ENCODE measurements around the gene CYP2W1.

CYP2W1 gene

DNA sequence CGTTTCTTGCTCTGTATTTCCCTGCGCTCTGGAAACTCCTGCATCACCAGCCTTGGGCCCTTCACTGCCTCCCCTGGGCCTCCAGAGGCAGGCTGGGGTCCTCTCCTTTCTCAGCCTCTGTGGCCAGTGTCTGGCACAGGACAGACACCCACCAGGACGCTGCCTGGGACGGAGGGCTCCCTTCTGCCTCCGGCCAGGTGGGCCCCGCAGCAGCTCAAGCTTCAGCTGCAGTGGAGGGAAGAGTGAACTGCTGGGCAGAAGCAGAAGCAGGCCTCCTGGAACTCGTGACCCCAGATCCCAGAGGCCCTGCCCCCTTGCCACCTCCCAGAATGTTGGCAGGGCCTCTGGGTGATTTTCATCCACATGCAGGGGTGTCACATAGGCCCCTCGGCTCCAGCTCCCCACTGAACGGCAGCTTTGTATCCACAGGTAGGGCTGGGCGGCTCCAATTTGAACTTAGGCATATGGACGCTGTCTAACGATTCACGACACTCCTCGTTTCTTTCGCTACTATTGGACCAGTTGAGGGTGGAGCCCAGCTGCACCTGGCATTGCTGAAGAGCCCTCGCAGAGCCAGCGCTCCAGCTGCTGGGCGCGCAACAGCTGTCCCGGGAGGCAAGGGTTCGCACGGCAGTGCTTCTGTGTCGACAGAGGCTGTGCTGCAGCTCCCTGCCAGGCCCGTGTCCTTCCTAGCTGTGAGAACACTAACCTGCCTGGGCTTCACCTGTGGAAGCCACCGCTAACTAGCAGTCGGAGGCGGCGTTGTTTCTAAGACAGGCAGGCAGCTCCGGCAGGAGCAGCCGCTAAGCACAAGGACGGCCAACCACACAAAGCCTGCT lies 43.0 kb downstream of the CYP2W1 start:
- Mint-ChIP-seq H3K4me3 (peak overlapping the region; percentile 56), H3K27me3 (no peaks in the 10 kb centered on the region), H3K9me3 (no peaks in the 10 kb centered on the region), H3K4me1 (peaks cover 42% of the 10 kb centered on the region), H3K36me3 (ENCODE audit: insufficient read depth) (peaks cover 13% of the 10 kb centered on the region), H3K27ac (ENCODE audit: low read depth) (no peak overlapping the region)
- ATAC-seq (replicated peaks; ENCODE audit: extremely low read depth, poor library complexity, severe bottlenecking) (no peak), DNase-seq (ENCODE audit: low spot score in 2 of 2) (no peak)

DNA sequence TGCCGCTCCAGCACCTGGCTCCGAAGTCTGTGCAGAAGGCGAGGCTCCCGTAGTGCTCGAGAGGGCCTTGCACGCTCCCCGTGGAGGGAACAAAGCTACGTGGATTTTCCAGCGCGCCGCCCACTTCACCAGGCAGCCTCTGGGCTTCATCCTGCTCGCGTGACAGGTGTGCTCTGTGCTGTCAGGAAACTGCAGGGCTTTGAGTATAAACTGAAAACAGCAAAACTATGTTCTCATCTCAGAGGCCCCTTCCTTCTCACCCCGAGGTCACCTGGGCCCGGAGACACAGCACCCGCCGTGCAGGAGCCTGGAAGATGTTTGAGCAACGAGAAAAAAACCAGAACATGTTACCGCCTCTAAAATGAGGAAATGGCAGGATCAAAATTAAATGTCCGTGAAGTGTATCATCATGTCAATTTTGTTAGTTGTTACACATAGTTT lies 43.8 kb downstream of the CYP2W1 start:
- DNase-seq (ENCODE audit: low spot score in 2 of 2) (no peak), ATAC-seq (replicated peaks; ENCODE audit: extremely low read depth, poor library complexity, severe bottlenecking) (no peak)
- Mint-ChIP-seq H3K4me1 (peaks cover 45% of the 10 kb centered on the region), H3K4me3 (peak overlapping the region; percentile 56), H3K27ac (ENCODE audit: low read depth) (peak overlapping the region; percentile 22), H3K9me3 (no peaks in the 10 kb centered on the region), H3K27me3 (no peaks in the 10 kb centered on the region), H3K36me3 (ENCODE audit: insufficient read depth) (peaks cover 11% of the 10 kb centered on the region)

DNA sequence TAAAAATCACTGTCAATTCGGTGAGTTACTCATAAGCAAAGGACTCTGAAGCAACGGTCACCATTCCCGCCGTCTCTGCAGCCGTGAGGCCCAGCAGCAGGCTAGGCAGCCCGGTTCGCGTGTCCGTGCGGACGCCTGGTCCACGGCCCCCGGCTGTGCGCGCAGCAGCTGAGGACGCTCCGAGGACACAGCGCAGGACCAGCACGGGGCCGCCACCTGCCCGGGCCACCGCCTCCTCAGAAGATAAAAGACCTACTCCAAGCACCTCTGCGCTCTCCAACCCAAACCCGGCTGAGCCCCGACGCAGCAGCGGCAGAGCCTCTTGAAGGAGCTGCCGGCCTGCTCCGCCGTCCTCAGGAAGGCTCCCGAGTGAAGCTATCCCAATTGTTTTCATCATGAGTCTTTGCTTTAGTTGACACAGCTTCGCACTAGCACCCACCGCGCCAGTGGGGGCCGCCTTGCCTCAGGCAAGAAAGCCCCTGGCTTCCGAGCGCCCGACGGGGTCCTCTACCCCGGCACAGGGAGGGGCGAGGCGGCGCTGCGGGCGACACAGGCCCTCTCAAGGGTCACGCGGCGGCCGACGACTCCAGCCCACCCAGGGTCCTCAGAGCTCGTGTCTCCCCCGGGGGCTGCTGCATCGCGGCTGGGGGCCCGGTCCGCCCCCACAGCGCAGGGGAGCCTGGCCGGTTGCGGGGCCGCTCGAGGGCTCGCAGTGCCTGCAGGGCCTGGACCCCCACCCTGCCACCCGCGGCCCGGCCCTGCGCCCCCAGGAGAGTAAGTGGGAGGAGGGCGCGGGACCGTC lies 44.5 kb downstream of the CYP2W1 start:
- Mint-ChIP-seq H3K27me3 (no peaks in the 10 kb centered on the region), H3K9me3 (no peaks in the 10 kb centered on the region), H3K4me1 (peaks cover 45% of the 10 kb centered on the region), H3K27ac (ENCODE audit: low read depth) (peak overlapping the region; percentile 22), H3K36me3 (ENCODE audit: insufficient read depth) (peaks cover 10% of the 10 kb centered on the region), H3K4me3 (peak overlapping the region; percentile 56)
- no peak for DNase-seq (ENCODE audit: low spot score in 2 of 2)
- ATAC-seq (replicated peaks; ENCODE audit: extremely low read depth, poor library complexity, severe bottlenecking): no peak

DNA sequence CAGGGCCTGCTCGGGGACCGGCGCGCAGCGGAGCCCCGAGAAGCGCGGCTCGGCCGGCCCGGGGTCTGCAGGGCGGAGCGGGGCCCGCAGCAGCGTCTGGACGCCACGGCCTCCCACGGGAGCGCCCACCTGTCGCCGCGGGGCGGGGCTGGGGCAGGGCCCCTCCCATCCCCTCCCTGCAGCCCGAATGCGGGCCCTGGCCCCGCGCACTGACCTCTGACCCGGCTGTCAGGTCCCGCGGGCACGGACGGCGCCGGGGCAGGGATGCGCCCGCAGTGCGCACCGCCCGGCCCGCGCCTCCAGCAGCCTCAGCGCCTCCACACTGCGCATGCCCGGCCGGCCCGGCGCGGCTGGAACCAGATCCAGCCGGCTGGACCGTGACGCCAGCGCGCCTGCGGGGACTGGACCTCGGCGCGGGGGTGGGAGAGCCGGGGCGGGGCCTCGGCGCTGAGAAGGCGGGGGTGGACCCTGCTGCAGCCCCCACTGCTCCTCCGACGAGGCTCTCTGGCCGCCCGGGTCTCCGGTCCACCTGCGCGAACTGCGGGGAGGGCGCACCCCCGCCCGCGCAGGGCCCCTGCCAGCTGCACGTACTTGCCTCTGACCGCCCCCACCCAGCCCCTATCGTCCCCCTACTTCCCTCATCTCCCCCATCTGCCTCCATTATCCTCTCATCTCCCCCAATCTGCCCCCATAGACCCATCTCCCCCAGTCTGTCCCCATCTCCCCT lies 45.2 kb downstream of the CYP2W1 start:
- Mint-ChIP-seq H3K27ac (ENCODE audit: low read depth) (peak overlapping the region; percentile 51), H3K4me1 (peaks cover 52% of the 10 kb centered on the region), H3K4me3 (peak overlapping the region; percentile 74)

DNA sequence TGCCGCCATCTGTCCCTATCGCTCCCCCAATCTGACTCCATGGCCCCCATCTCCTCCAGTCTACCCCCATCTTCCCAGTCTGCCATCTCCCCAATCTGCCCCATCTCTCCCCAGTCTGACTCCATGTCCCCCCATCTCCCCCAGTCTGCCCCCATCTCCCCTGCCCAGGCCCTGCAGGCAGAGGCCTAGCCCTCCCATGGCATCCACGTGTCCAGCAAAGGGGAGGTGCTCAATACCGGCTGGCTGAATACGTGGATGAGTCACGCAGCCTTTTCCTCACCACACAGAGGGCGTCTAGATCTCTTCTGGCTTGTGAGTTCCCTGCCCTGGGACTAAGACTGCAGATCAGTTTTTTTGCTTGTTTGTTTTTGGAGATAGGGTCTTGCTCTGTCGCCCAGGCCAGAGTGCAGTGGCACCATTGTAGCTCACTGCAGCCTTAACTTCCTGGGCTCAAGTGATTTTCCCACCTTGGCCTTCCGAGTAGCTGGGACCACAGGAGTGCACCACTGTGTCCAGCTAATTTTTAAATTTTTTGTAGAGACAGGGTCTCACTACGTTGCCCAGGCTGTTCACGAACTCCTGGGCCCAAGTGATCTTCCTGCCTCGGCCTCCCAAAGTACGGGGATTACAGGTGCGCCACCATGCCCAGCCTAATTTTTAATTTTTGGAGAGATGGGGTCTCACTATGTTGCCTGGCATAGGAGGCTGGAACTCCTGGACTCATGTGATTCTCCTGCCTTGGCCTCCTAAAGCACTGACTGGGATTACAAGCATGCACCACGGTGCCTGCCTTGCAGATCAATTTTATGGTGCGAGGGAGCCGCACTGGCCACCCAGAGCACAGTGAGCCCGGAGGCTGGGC lies 46.0 kb downstream of the CYP2W1 start:
- peaks cover 53% of the 10 kb centered on the region for H3K4me1 Mint-ChIP-seq
- peak overlapping the region; percentile 51 for H3K27ac Mint-ChIP-seq (ENCODE audit: low read depth)
- no peaks in the 10 kb centered on the region for H3K9me3 Mint-ChIP-seq
- peak overlapping the region; percentile 74 for H3K4me3 Mint-ChIP-seq
- DNase-seq (ENCODE audit: low spot score in 2 of 2) (peak in 1 of 2 donors; percentile 26), ATAC-seq (replicated peaks; ENCODE audit: extremely low read depth, poor library complexity, severe bottlenecking) (peak; percentile 57)
- no peaks in the 10 kb centered on the region for H3K27me3 Mint-ChIP-seq
- peaks cover 9% of the 10 kb centered on the region for H3K36me3 Mint-ChIP-seq (ENCODE audit: insufficient read depth)

More for the DNA sequence above, 45.2 kb downstream of the CYP2W1 start:
- DNase-seq (ENCODE audit: low spot score in 2 of 2) (peak; percentile 53 to 74), ATAC-seq (replicated peaks; ENCODE audit: extremely low read depth, poor library complexity, severe bottlenecking) (peak; percentile 82)
- Mint-ChIP-seq H3K9me3 (no peaks in the 10 kb centered on the region), H3K27me3 (no peaks in the 10 kb centered on the region), H3K36me3 (ENCODE audit: insufficient read depth) (peaks cover 9% of the 10 kb centered on the region)

DNA sequence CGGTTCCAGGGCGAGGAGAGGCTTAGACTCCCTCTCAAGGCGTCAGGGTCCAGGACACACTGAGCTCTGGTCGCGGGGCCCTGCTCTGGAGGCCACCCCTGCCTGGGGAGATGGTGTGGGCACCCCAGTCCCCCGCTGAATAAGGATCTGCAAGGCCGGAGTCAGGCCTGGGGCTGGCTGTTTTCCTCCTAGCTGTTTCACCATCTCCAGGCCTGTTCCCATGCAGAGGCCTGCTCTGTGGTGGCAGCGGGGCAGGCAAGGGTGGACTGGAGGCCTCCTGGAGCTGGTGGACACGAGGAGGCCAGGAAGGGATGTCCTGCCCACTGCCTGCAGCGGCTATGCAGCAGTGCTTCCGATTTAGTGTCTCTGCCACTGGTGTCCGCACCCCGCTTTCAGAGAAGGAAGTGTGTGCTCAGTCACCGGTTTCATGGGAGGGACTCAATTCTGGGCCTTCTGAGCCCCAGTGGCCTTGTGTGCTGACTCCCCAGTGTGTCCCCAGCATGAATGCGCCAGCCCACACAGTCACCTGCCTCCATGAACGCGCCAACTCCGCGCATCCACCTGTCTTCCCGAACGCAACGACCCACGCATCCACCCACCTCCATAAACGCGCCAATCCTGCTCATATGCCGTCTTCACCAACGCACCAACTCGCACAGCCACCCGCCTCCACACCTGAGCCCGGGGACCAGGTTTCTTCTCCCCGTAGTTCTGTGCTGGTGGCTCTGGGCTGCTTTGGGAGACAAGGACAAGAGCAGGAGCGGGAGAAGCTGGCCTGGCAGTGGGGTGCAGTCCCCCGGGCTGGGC lies 46.9 kb downstream of the CYP2W1 start:
- Mint-ChIP-seq H3K27ac (ENCODE audit: low read depth) (peak overlapping the region; percentile 44), H3K9me3 (no peaks in the 10 kb centered on the region), H3K27me3 (no peaks in the 10 kb centered on the region), H3K36me3 (ENCODE audit: insufficient read depth) (peaks cover 7% of the 10 kb centered on the region), H3K4me1 (peaks cover 52% of the 10 kb centered on the region), H3K4me3 (peak overlapping the region; percentile 34)
- DNase-seq (ENCODE audit: low spot score in 2 of 2) (no peak), ATAC-seq (replicated peaks; ENCODE audit: extremely low read depth, poor library complexity, severe bottlenecking) (no peak)

DNA sequence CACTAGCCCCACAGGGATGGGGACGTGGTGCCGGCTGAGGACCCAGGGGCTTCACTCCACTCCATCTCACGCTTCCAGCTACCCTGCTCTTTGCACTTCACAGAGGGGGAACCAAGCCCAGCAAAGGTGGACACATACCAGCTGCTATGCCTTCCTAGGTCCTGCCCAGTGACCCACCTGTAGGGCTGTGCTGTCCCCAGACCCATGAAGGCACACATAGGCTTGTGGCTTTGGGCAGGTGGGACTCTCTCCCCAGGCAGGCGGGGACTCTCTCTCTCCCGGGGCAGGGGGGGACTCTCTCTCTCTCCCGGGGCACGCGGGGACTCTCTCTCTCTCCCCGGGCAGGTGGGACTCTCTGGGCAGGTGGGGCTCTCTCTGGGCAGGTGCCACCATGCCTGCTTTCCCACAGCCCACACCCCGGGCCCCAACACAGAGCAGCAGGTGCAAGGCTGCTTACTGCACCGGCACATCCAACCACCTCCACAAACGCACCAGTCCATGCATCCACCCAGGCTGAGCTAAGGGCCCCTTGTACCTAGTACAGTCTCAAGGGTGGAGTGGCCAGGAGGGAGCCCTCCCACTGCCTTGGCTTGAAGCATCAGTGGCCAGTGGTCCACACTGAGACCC lies 47.6 kb downstream of the CYP2W1 start:
- Mint-ChIP-seq H3K27ac (ENCODE audit: low read depth) (peak overlapping the region; percentile 44), H3K36me3 (ENCODE audit: insufficient read depth) (peaks cover 7% of the 10 kb centered on the region), H3K9me3 (no peaks in the 10 kb centered on the region), H3K4me3 (peak overlapping the region; percentile 50), H3K27me3 (no peaks in the 10 kb centered on the region), H3K4me1 (peaks cover 52% of the 10 kb centered on the region)
- no peak for ATAC-seq (replicated peaks; ENCODE audit: extremely low read depth, poor library complexity, severe bottlenecking)
- DNase-seq (ENCODE audit: low spot score in 2 of 2): no peak

DNA sequence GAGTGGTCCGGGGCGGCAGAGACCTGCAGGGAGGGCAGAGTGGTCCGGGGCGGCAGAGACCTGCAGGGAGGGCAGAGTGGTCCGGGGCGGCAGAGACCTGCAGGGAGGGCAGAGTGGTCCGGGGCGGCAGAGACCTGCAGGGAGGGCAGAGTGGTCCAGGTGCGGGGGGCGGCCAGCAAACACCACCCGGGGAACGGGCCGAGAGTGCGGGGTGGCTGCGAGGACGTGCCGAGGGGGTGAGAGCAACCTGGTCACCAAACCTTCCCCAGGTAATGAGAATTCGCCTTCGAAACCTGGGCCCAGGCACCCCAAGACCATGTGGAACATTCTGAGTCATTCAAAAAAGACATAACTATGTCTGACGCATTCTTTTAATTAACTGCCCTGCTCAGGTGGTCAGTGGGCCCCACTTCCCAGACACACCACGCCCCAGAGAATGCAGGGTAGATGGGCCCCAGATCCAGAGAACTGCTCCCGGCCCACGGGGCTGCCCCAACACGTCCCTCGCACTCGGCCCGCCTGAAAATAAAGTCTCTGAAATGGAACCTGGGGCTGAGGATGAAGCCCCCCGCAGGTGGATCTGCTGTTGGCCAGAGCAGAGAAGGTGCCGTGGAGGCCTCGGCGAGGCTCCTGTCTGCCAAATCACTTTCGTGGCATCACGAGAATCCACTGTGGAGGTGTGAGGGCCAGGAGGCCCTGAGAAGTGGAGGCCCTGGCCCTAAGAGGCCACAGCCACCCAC lies 48.9 kb downstream of the CYP2W1 start:
- H3K4me3 Mint-ChIP-seq: no peak overlapping the region
- peaks cover 2% of the 10 kb centered on the region for H3K36me3 Mint-ChIP-seq (ENCODE audit: insufficient read depth)
- H3K4me1 Mint-ChIP-seq: peaks cover 46% of the 10 kb centered on the region
- H3K27ac Mint-ChIP-seq (ENCODE audit: low read depth): no peak overlapping the region
- ATAC-seq (replicated peaks; ENCODE audit: extremely low read depth, poor library complexity, severe bottlenecking): no peak
- no peaks in the 10 kb centered on the region for H3K9me3 Mint-ChIP-seq
- no peak for DNase-seq (ENCODE audit: low spot score in 2 of 2)
- no peaks in the 10 kb centered on the region for H3K27me3 Mint-ChIP-seq

DNA sequence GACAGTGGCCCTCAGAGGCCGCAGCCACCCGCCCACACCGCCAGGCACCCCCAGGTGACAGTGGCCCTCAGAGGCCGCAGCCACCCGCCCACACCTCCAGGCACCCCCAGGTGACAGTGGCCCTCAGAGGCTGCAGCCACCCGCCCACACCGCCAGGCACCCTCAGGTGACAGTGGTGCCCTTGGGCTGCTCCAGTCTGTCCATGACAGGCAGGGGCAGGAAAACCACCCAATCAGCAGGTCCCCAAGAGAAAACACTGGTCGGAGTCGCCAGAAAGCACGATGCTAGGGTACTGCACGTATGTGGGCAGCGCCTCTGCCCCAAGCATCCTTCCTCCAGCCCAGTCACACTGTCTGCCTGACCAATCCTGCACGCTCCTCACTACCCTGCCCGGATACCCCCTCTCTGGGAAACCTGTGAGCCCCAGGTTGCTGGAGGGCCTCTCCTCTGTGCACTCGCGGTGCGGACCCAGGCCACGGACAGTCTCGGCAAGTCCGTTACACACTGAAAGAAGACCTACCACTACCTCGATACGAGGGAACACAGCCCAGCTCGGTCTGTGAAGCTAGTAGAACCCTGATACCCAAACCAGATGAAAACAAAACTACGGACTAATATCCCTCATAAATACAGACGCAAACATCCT lies 49.7 kb downstream of the CYP2W1 start:
- H3K4me3 Mint-ChIP-seq: peak overlapping the region; percentile 55
- H3K27ac Mint-ChIP-seq (ENCODE audit: low read depth): peak overlapping the region; percentile 73
- peaks cover 1% of the 10 kb centered on the region for H3K36me3 Mint-ChIP-seq (ENCODE audit: insufficient read depth)
- H3K9me3 Mint-ChIP-seq: no peaks in the 10 kb centered on the region
- ATAC-seq (replicated peaks; ENCODE audit: extremely low read depth, poor library complexity, severe bottlenecking): no peak
- no peaks in the 10 kb centered on the region for H3K27me3 Mint-ChIP-seq
- H3K4me1 Mint-ChIP-seq: peaks cover 40% of the 10 kb centered on the region
- no peak for DNase-seq (ENCODE audit: low spot score in 2 of 2)

DNA sequence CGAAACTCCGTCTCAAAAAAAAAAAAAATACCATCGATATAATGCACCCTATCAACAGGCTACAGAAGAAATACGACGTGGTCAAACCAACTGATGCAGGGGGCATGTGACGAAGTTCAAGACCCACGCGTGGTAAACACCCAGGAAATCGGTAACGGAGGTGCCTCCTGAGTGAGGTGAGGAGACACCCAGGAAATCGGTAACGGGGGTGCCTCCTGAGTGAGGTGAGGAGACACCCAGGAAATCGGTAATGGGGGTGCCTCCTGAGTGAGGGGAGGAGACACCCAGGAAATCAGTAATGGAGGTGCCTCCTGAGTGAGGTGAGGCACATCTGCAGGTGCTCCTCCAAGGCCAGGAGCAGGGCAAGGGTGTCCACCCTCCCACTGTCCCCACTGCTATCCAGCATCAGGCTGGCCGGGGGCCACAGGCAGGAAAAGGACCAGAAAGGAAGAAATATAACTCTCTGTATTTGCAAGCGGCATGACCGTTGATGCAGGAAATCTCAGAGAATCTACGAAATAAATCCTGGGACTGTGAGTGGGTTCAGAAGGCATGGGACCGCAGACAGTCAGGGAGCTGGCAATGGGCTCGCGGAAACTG lies 50.7 kb downstream of the CYP2W1 start:
- peaks cover 1% of the 10 kb centered on the region for H3K36me3 Mint-ChIP-seq (ENCODE audit: insufficient read depth)
- H3K27ac Mint-ChIP-seq (ENCODE audit: low read depth): peak overlapping the region; percentile 73
- no peaks in the 10 kb centered on the region for H3K9me3 Mint-ChIP-seq
- peaks cover 40% of the 10 kb centered on the region for H3K4me1 Mint-ChIP-seq
- ATAC-seq (replicated peaks; ENCODE audit: extremely low read depth, poor library complexity, severe bottlenecking) (peak; percentile 81), DNase-seq (ENCODE audit: low spot score in 2 of 2) (peak; percentile 28 to 49)
- no peaks in the 10 kb centered on the region for H3K27me3 Mint-ChIP-seq
- H3K4me3 Mint-ChIP-seq: peak overlapping the region; percentile 55

Measured in central memory CD8-positive, alpha-beta T cell (primary cell).